IPS-20b (cell line): Measurements from ENCODE around the gene NUP43.
"Not testable (repeated sequence)": the region's sequence is repeated elsewhere in the genome, so short reads cannot be mapped to it uniquely, and the experiment has no call there.

Experiments used
- H3K27ac ChIP-seq: one replicate; pipeline ENCODE4 v1.5.1; 2013; ENCODE audit warnings: low read length
- H3K27me3 ChIP-seq: 2 replicates; pipeline ENCODE4 v1.6.1; 2013; ENCODE audit warnings: mild to moderate bottlenecking, low read length, inconsistent platforms; ENCODE audit not compliant: insufficient read depth
- H3K36me3 ChIP-seq: 2 replicates; pipeline ENCODE4 v1.6.1; 2013; ENCODE audit warnings: low read depth, mild to moderate bottlenecking, inconsistent platforms, low read length, moderate library complexity; ENCODE audit not compliant: insufficient read depth
- H3K4me1 ChIP-seq: 2 replicates; pipeline ENCODE4 v1.6.1; 2013; ENCODE audit warnings: mild to moderate bottlenecking, control low read depth, inconsistent platforms, low read length, moderate library complexity; ENCODE audit not compliant: insufficient read depth
- H3K4me3 ChIP-seq: 2 replicates; pipeline ENCODE4 v1.5.1; 2013; ENCODE audit warnings: mild to moderate bottlenecking, low read length, inconsistent platforms
- H3K9ac ChIP-seq: 2 replicates; pipeline ENCODE4 v1.6.1; 2013; ENCODE audit warnings: low read depth, mild to moderate bottlenecking, inconsistent platforms, low read length, moderate library complexity
- H3K9me3 ChIP-seq: 2 replicates; pipeline ENCODE4 v1.6.1; 2013; ENCODE audit warnings: mild to moderate bottlenecking, low read depth, low read length, inconsistent platforms; ENCODE audit not compliant: insufficient read depth

Gene NUP43

GRCh38 chr6:149681845-149682244 is 64.5 kb downstream of the NUP43 start:
- not testable (repeated sequence) for H3K27ac ChIP-seq, H3K27me3 ChIP-seq, H3K4me3 ChIP-seq, H3K9me3 ChIP-seq, H3K4me1 ChIP-seq, H3K9ac ChIP-seq
- H3K36me3 ChIP-seq: peaks cover 50% of the 10 kb centered on the region

DNA sequence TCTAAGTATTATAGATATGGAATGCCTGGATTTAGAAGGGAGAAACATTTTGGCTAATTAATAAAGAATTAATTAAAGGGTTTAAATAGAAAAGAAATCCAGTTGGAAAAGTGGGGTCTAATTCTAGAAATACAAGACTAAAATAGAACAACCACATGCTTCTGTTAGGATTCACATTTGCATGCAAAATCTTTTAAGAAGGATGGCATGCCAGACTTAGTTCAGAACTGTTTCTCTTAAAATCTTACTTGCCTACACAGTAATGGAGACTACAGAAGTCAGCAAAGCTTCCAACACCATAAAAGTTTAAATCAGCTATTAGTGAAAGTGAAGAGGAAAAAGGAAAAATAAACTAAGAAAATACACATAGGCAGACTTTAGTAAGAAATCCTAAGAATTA is 65.1 kb downstream of the NUP43 start:
- H3K4me1 ChIP-seq: no peaks in the 10 kb centered on the region
- no peaks in the 10 kb centered on the region for H3K27me3 ChIP-seq
- H3K27ac ChIP-seq: no peak overlapping the region
- no peaks in the 10 kb centered on the region for H3K9me3 ChIP-seq
- peaks cover 53% of the 10 kb centered on the region for H3K36me3 ChIP-seq
- no peak overlapping the region for H3K4me3 ChIP-seq
- H3K9ac ChIP-seq: no peak overlapping the region

- no peaks in the 10 kb centered on the region for H3K4me1 ChIP-seq
- no peak overlapping the region for H3K9ac ChIP-seq
- H3K36me3 ChIP-seq: peaks cover 60% of the 10 kb centered on the region
- no peak overlapping the region for H3K27ac ChIP-seq
- H3K27me3 ChIP-seq: no peaks in the 10 kb centered on the region
- H3K9me3 ChIP-seq: no peaks in the 10 kb centered on the region
- no peak overlapping the region for H3K4me3 ChIP-seq
These were observed 65.8 kb downstream of the NUP43 start for GRCh38 chr6:149680503-149680902.
